ENCODE results near the gene LRP1B.

Gene LRP1B

GRCh38 chr2:141331127-141331526 is 799.7 kb downstream of the LRP1B start:
- TF ChIP-seq, protein P1, sequence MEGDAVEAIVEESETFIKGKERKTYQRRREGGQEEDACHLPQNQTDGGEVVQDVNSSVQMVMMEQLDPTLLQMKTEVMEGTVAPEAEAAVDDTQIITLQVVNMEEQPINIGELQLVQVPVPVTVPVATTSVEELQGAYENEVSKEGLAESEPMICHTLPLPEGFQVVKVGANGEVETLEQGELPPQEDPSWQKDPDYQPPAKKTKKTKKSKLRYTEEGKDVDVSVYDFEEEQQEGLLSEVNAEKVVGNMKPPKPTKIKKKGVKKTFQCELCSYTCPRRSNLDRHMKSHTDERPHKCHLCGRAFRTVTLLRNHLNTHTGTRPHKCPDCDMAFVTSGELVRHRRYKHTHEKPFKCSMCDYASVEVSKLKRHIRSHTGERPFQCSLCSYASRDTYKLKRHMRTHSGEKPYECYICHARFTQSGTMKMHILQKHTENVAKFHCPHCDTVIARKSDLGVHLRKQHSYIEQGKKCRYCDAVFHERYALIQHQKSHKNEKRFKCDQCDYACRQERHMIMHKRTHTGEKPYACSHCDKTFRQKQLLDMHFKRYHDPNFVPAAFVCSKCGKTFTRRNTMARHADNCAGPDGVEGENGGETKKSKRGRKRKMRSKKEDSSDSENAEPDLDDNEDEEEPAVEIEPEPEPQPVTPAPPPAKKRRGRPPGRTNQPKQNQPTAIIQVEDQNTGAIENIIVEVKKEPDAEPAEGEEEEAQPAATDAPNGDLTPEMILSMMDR (IDR thresholded peaks at IDR 0.05), result no peak
- Histone ChIP-seq H3K36me3 (no peaks in the 10 kb centered on the region), H3K27ac (no peak overlapping the region), H3K9me3 (no peaks in the 10 kb centered on the region), H3K27me3 (no peaks in the 10 kb centered on the region), H3K4me3 (ENCODE audit: low read depth in 1 of 2, low read length in 1 of 2) (no peak overlapping the region), H3K4me1 (ENCODE audit: control insufficient read depth in 1 of 2, insufficient read depth in 1 of 2, low read depth in 1 of 2, low read length in 1 of 2) (no peaks in the 10 kb centered on the region)

DNA sequence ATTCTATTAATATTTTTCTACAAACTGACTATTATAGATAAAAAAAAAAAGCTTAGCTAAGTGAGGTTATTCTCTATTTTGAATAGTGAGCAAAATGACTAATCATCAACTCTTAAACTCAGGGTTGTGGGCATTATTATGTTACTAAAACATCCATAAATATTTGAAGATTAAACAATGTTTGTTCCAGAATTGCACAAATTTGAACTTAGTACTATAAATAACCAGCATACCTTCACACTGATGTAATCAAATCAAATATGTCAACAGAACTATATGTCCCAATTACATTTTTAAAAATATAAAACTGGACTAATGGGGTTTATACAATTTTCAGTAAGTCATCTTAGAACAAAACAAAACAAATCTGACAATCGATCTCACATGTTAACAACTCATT is 800.9 kb downstream of the LRP1B start:
- Histone ChIP-seq H3K4me1 (ENCODE audit: control insufficient read depth in 1 of 2, insufficient read depth in 1 of 2, low read depth in 1 of 2, low read length in 1 of 2) (no peaks in the 10 kb centered on the region), H3K9me3 (no peaks in the 10 kb centered on the region), H3K4me3 (ENCODE audit: low read depth in 1 of 2, low read length in 1 of 2) (no peak overlapping the region), H3K27me3 (no peaks in the 10 kb centered on the region), H3K36me3 (no peaks in the 10 kb centered on the region), H3K27ac (no peak overlapping the region)
- TF ChIP-seq, protein P1 (IDR thresholded peaks at IDR 0.05), result no peak

- Histone ChIP-seq H3K4me3 (ENCODE audit: low read depth in 1 of 2, low read length in 1 of 2) (no peak overlapping the region), H3K27ac (no peak overlapping the region), H3K36me3 (no peaks in the 10 kb centered on the region), H3K9me3 (no peaks in the 10 kb centered on the region), H3K27me3 (no peaks in the 10 kb centered on the region), H3K4me1 (ENCODE audit: control insufficient read depth in 1 of 2, insufficient read depth in 1 of 2, low read depth in 1 of 2, low read length in 1 of 2) (no peaks in the 10 kb centered on the region)
- TF ChIP-seq, protein P1 (IDR thresholded peaks at IDR 0.05), result no peak
Observed at GRCh38 chr2:141323571-141323970, 807.2 kb downstream of the LRP1B start.

DNA sequence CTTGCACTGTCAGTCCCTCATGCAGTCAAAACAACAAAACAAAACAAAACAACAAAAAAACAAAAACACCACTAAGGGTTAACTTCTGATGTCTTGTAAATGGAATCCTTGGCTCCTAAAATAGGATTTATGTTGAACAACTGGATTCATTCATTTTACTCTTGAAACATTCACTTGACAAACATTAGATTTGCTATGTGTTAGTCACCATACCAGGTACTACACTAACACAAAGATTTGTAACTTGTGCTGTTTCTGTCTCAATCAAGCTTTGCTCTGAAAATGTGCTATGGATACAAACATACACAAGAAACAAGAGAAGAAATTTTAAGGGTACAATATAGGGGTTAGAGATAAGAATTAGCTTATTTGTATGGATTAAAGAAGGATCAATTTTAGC is 812.8 kb downstream of the LRP1B start:
- Histone ChIP-seq H3K36me3 (no peaks in the 10 kb centered on the region), H3K4me3 (ENCODE audit: low read depth in 1 of 2, low read length in 1 of 2) (no peak overlapping the region), H3K4me1 (ENCODE audit: control insufficient read depth in 1 of 2, insufficient read depth in 1 of 2, low read depth in 1 of 2, low read length in 1 of 2) (no peaks in the 10 kb centered on the region), H3K27me3 (no peaks in the 10 kb centered on the region), H3K9me3 (no peaks in the 10 kb centered on the region), H3K27ac (no peak overlapping the region)
- TF ChIP-seq, protein P1 (IDR thresholded peaks at IDR 0.05), result no peak

GRCh38 chr2:141316606-141317005 is 814.2 kb downstream of the LRP1B start:
- Histone ChIP-seq H3K4me1 (ENCODE audit: control insufficient read depth in 1 of 2, insufficient read depth in 1 of 2, low read depth in 1 of 2, low read length in 1 of 2) (no peaks in the 10 kb centered on the region), H3K27me3 (no peaks in the 10 kb centered on the region), H3K4me3 (ENCODE audit: low read depth in 1 of 2, low read length in 1 of 2) (no peak overlapping the region), H3K36me3 (no peaks in the 10 kb centered on the region), H3K27ac (no peak overlapping the region), H3K9me3 (no peaks in the 10 kb centered on the region)
- TF ChIP-seq, protein P1 (IDR thresholded peaks at IDR 0.05), result no peak

DNA sequence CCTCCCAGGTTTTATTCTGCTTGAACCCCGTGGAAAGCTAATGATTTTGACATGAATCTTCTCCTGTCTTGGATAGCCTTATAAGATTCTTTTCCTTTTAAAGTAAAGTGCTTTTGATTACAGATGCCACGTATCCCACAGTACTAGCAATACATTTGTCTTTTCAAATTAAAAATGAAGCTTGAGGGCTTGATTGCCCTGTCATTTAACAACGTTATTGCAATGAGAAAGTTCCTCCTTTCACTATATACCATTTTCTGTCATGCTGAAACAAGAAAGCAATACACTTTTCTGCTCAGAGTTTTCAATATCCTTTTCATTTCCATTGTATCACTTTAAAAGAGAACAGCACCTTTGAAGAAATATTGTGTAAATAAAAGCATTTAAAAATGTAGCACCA is 814.7 kb downstream of the LRP1B start:
- Histone ChIP-seq H3K27ac (no peak overlapping the region), H3K4me1 (ENCODE audit: control insufficient read depth in 1 of 2, insufficient read depth in 1 of 2, low read depth in 1 of 2, low read length in 1 of 2) (no peaks in the 10 kb centered on the region), H3K27me3 (no peaks in the 10 kb centered on the region), H3K36me3 (no peaks in the 10 kb centered on the region), H3K4me3 (ENCODE audit: low read depth in 1 of 2, low read length in 1 of 2) (no peak overlapping the region), H3K9me3 (no peaks in the 10 kb centered on the region)
- TF ChIP-seq, protein P1 (IDR thresholded peaks at IDR 0.05), result no peak

Data from neutrophil (primary cell).